Measurements from ENCODE around the gene MAD1L1. TPM values are rescaled to one million over a fixed set of nuclear protein-coding genes. Genes with fewer than 3 reads are reported as not detected.
A peak's percentile ranks its signal among the peaks of the same experiment; 100 is the strongest.

The MAD1L1 gene
- total and polyA plus RNA-seq, 3 donors from 2014 or later = 63.1 to 149 (median 94.6) TPM

DNA sequence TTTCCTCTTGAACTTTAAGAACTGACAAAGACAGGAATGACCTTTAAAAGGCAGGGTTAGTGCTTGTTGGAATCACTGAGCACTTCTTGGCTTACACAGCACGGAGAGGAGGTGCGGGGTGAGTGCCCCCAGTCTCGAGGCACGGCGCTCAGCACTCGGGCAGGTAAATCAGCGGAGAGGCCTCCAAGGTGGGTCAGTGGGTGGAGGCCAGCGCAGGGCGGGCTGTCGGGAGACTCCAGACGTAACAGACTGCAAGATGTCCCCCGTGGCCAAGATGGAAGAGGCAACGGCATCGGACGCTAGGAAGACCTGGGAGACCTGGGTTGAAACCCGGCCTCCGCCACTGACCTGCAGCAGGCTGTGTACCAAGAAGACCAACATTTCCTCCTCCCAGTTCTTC, 149.4 kb downstream of the MAD1L1 start:
- H3K36me3 ChIP-seq (ENCODE audit: low read depth, missing control alignments) = no peaks in the 10 kb centered on the region
- DNase-seq = no peak
- H3K9me3 ChIP-seq = no peaks in the 10 kb centered on the region
- WGBS, 2 donors = 93 to 96% methylated on average over 17 of the region's 17 CpGs
- peaks cover 4% of the 10 kb centered on the region for H3K4me1 ChIP-seq
- intact Hi-C loops (cut with DNase I; ENCODE audit: low total_unique reads) = no loop called here
- H3K4me3 ChIP-seq = no peak overlapping the region
- TF ChIP-seq, protein P1, sequence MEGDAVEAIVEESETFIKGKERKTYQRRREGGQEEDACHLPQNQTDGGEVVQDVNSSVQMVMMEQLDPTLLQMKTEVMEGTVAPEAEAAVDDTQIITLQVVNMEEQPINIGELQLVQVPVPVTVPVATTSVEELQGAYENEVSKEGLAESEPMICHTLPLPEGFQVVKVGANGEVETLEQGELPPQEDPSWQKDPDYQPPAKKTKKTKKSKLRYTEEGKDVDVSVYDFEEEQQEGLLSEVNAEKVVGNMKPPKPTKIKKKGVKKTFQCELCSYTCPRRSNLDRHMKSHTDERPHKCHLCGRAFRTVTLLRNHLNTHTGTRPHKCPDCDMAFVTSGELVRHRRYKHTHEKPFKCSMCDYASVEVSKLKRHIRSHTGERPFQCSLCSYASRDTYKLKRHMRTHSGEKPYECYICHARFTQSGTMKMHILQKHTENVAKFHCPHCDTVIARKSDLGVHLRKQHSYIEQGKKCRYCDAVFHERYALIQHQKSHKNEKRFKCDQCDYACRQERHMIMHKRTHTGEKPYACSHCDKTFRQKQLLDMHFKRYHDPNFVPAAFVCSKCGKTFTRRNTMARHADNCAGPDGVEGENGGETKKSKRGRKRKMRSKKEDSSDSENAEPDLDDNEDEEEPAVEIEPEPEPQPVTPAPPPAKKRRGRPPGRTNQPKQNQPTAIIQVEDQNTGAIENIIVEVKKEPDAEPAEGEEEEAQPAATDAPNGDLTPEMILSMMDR (IDR thresholded peaks at IDR 0.05) = no peak
- no peak for TF ChIP-seq POLR2A (IDR thresholded peaks at IDR 0.05)
- no peak overlapping the region for H3K27ac ChIP-seq
- H3K27me3 ChIP-seq = no peaks in the 10 kb centered on the region

DNA sequence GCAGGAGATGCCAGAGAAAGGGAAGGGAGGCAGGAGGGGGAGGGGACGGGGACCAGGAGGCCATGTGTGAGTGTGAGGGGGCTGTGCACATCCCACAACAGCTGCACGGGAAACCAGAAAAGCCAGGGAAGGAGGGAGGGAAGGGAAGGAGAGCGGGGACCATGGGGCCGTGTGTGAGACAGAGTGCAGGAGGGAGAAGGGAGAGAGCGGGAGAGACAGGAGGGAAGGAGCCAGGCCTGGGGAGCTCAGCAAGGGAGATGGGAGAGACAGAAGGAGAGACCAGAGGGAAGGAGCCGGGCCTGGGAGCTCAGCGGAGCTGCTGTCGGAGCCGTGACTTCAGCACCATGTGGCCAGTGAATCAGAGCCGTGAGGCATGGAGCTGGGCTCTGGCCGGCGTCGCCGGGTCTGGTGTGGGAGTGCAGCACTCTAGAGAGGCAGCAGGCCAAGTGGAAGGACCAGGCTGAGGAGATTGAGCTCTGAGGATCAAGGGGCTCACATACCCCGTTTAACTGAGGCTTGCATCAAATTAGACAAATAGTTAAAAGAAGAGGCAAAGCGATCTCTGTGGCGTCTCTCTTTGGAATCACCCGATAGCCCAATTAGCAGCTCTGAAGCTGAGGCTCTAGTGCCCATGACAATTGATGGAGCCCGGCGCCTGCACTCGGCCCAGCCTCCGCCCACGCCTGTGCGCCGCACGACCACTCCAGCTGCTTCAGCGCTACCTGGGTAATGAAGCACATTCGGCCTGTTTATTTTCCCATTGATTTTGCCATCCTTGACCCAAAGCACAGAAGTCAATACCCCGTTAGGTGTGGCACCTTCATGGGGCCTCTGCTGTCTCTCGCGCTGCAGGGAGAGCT, 150.4 kb downstream of the MAD1L1 start:
- Histone ChIP-seq H3K4me1 (peaks cover 4% of the 10 kb centered on the region), H3K36me3 (ENCODE audit: low read depth, missing control alignments) (no peaks in the 10 kb centered on the region), H3K9me3 (no peaks in the 10 kb centered on the region), H3K27me3 (no peaks in the 10 kb centered on the region), H3K27ac (no peak overlapping the region), H3K4me3 (no peak overlapping the region)
- DNase-seq = peak; percentile 32
- intact Hi-C loops (cut with DNase I; ENCODE audit: low total_unique reads) = no loop called here
- 83 to 87% methylated on average over 26 to 31 of the region's 31 CpGs for WGBS, 2 donors
- TF ChIP-seq POLR2A (IDR thresholded peaks at IDR 0.05) = no peak
- TF ChIP-seq, protein P1 (IDR thresholded peaks at IDR 0.05) = no peak

DNA sequence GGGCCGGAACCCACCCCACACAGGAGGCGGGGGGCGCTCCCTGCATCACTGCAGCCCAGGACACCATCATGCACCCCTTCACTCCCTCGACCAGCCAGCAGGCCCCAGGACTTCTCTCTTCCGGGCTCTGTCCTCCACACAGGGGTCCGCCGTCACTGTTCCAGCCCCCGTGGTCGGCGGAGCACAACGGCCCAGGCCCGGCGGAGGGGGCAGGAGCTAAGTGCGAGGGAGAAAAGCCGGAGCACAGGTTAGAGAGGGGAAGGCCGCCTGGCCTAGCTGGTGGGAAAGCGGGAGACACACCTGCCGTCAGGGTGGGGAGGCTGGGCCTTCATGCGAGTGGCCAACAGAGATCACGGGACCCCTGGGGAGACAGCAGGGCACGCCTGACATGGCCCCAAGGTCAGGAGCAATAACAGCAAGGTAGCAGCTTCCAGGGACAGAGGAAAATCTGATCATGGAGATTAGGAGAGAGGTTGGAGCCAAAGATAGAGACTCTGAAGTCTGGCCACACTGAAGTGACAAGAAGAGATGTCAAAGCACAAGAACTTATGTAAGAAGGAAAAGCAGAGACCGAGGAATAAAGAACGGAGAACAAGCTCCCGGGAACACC, 151.1 kb downstream of the MAD1L1 start:
- intact Hi-C loops (cut with DNase I; ENCODE audit: low total_unique reads) = no loop called here
- no peak for DNase-seq
- H3K9me3 ChIP-seq = no peaks in the 10 kb centered on the region
- H3K27ac ChIP-seq = no peak overlapping the region
- WGBS, 2 donors = 94 to 95% methylated on average over 20 to 24 of the region's 24 CpGs
- H3K4me3 ChIP-seq = no peak overlapping the region
- no peak for TF ChIP-seq POLR2A (IDR thresholded peaks at IDR 0.05)
- TF ChIP-seq, protein P1 (IDR thresholded peaks at IDR 0.05) = no peak
- H3K4me1 ChIP-seq = peaks cover 4% of the 10 kb centered on the region
- H3K27me3 ChIP-seq = no peaks in the 10 kb centered on the region
- H3K36me3 ChIP-seq (ENCODE audit: low read depth, missing control alignments) = no peaks in the 10 kb centered on the region

DNA sequence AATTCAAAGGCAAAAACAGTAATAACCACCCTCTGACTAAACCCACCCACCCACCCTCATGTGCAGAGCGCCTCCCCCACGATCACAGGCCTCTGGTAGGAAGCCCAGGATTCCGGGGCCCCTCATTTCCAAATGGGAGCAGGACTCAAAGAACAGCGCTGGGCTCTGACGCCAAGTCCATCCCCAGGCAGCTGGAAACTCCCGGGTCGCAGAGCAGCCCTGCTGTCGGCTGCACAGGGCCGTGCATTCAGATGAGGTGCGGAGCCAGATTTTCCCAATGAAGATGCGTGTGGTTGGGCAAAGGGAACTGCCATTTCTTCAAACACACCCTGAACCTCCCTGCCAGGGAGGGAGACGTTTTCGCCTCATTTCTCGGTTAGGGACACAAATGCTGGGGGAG, 152.3 kb downstream of the MAD1L1 start:
- Histone ChIP-seq H3K9me3 (no peaks in the 10 kb centered on the region), H3K36me3 (ENCODE audit: low read depth, missing control alignments) (no peaks in the 10 kb centered on the region), H3K4me1 (peaks cover 4% of the 10 kb centered on the region), H3K27ac (no peak overlapping the region), H3K4me3 (no peak overlapping the region), H3K27me3 (no peaks in the 10 kb centered on the region)
- WGBS, 2 donors = 93 to 98% methylated on average over 9 to 14 of the region's 14 CpGs
- intact Hi-C loops (cut with DNase I; ENCODE audit: low total_unique reads) = no loop called here
- TF ChIP-seq, protein P1 (IDR thresholded peaks at IDR 0.05) = no peak
- no peak for TF ChIP-seq POLR2A (IDR thresholded peaks at IDR 0.05)
- no peak for DNase-seq
